Upper lobe of left lung (tissue), 4 donors: ENCODE results near the gene LMOD2.

Experiments used
- EP300 ChIP-seq, 4 donors: sonication (generic); formaldehyde crosslinking; IDR thresholded peaks; one replicate each; pipeline ENCODE4 v1.5.1; 2017; ENCODE audit warnings: antibody characterized with exemption in 4 of 4, control low read depth in 2 of 4
- POLR2A ChIP-seq, 4 donors: fragments of 450-650 bp; IDR thresholded peaks; one replicate each; pipeline ENCODE4 v1.5.1; 2016 to 2017; ENCODE audit warnings: antibody characterized with exemption in 4 of 4, mild to moderate bottlenecking in 2 of 4
- POLR2AphosphoS5 ChIP-seq, 2 donors: sonication (generic); formaldehyde crosslinking; IDR thresholded peaks; one replicate each; pipeline ENCODE4 v1.5.1; 2017; ENCODE audit warnings: antibody characterized with exemption in 2 of 2
- TF ChIP-seq, protein P1 (sequence below), 6 experiments: fragments of 450-650 bp in 4 of 6; fragments of 200-600 bp in 2 of 6; sonication (generic) in 2 of 6; IDR thresholded peaks; one replicate each; pipeline ENCODE4 v1.5.1; 2016 to 2019; ENCODE audit warnings: antibody characterized with exemption in 6 of 6

DNA sequence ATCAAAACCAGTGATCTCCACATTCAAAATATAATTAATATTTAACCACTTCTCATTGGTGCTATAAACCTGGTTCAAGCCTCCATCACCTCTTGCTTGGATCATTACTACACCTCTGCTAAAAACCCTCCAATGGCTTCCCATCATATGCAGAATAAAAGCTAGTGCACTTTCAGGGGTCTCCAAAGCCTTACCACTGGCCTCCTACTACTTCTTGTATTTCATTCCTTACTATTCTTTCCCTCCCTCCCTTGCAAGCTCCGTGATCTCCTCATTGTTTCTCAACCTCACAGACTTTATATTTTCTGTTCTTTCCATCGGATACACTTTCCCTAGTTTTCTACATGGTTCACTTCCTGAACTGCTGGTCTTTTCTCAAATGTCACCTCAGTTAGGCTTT, 31.5 kb downstream of the LMOD2 start:
- TF ChIP-seq POLR2A (IDR thresholded peaks at IDR 0.05) (no peak), POLR2AphosphoS5 (IDR thresholded peaks at IDR 0.05) (no peak), EP300 (IDR thresholded peaks at IDR 0.05) (no peak)
- TF ChIP-seq, protein P1, sequence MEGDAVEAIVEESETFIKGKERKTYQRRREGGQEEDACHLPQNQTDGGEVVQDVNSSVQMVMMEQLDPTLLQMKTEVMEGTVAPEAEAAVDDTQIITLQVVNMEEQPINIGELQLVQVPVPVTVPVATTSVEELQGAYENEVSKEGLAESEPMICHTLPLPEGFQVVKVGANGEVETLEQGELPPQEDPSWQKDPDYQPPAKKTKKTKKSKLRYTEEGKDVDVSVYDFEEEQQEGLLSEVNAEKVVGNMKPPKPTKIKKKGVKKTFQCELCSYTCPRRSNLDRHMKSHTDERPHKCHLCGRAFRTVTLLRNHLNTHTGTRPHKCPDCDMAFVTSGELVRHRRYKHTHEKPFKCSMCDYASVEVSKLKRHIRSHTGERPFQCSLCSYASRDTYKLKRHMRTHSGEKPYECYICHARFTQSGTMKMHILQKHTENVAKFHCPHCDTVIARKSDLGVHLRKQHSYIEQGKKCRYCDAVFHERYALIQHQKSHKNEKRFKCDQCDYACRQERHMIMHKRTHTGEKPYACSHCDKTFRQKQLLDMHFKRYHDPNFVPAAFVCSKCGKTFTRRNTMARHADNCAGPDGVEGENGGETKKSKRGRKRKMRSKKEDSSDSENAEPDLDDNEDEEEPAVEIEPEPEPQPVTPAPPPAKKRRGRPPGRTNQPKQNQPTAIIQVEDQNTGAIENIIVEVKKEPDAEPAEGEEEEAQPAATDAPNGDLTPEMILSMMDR (IDR thresholded peaks at IDR 0.05), result no peak
